22Rv1 (cell line): ENCODE data around the gene LSM14A.

Experiments
- ZFX ChIP-seq: fragments of 450-650 bp; IDR thresholded peaks from 2 replicates; pipeline ENCODE4 v1.6.1; 2017; ENCODE audit warnings: antibody characterized with exemption, borderline replicate concordance
- TF ChIP-seq, protein P1 (sequence below): fragments of 450-650 bp; IDR thresholded peaks from 2 replicates; pipeline ENCODE4 v1.5.1; 2017; ENCODE audit warnings: mild to moderate bottlenecking

GRCh38 chr19:34176581-34176980 is 4.3 kb downstream of the LSM14A start:
- TF ChIP-seq, protein P1, sequence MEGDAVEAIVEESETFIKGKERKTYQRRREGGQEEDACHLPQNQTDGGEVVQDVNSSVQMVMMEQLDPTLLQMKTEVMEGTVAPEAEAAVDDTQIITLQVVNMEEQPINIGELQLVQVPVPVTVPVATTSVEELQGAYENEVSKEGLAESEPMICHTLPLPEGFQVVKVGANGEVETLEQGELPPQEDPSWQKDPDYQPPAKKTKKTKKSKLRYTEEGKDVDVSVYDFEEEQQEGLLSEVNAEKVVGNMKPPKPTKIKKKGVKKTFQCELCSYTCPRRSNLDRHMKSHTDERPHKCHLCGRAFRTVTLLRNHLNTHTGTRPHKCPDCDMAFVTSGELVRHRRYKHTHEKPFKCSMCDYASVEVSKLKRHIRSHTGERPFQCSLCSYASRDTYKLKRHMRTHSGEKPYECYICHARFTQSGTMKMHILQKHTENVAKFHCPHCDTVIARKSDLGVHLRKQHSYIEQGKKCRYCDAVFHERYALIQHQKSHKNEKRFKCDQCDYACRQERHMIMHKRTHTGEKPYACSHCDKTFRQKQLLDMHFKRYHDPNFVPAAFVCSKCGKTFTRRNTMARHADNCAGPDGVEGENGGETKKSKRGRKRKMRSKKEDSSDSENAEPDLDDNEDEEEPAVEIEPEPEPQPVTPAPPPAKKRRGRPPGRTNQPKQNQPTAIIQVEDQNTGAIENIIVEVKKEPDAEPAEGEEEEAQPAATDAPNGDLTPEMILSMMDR, result no peak
- TF ChIP-seq ZFX, result no peak
